ENCODE data around the gene ZNF880.
"Not testable (repeated sequence)": the region's sequence is repeated elsewhere in the genome, so short reads cannot be mapped to it uniquely, and the experiment has no call there.

Gene ZNF880

GRCh38 chr19:52369559-52370340 is at the start of gene ZNF880:
Gene ZNF880, plus strand, starts transcription at chr19:52369923. Its CDS starts 43 bp downstream, at chr19:52369966.
- peak; percentile 96 for DNase-seq

DNA sequence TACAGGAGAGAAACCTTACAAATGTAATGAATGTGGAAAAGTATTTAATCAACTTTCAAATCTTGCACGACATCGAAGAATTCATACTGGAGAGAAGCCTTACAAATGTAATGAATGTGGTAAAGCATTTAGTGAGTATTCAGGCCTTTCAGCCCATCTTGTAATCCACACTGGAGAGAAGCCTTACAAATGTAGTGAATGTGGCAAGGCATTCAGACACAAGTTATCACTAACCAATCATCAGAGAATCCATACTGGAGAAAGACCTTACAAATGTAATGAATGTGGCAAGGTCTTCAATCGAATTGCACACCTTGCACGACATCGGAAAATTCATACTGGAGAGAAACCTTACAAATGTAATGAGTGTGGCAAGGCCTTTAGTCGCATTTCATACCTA is 47.3 kb upstream of the ZNF880 start:
- DNase-seq, result no peak

- DNase-seq, result no peak
Measured at GRCh38 chr19:52331757-52332156, 38.0 kb upstream of the ZNF880 start.

- DNase-seq, result no peak
Measured at GRCh38 chr19:52335768-52336116, 34.0 kb upstream of the ZNF880 start.

GRCh38 chr19:52336117-52336790 is 33.5 kb upstream of the ZNF880 start, which contains the start of gene ZNF610:
Gene ZNF610, plus strand, starts transcription at chr19:52336243. Its CDS starts 12,930 bp downstream, at chr19:52349173.
- DNase-seq, result peak; percentile 95

DNA sequence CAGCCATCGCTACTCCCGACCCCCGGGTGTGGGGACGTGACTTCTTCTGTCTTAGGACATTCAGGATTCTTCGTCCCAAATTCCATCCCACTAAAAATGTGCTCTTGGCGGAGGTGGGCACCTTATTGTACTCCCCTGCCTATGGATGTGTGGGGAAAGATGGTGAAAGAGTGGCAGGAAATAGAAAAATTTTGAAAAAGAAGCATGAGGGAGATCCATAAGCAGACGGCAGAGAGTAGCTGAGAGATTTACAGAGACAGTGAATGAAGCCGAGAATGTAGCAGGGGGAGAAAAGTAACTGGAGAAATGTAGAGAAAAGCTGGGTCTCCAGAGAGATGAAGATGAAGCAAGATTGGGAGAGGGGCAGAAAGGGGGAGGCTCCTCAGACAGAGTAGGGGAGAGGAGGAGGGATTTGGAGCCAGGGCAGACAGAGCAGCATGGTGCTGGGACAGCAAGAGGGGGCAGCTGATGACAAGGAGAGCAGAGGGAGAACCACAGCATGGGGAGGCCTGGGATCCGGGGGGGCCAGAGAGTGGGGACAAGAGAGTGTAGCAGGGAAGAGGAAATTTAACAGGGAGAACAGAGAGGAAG is 32.8 kb upstream of the ZNF880 start:
- no peak for DNase-seq

GRCh38 chr19:52339022-52339421 is 30.7 kb upstream of the ZNF880 start:
- DNase-seq, result not testable (repeated sequence)

- peak; percentile 57 for DNase-seq
Measured at GRCh38 chr19:52343548-52343947, 26.2 kb upstream of the ZNF880 start.

GRCh38 chr19:52345162-52345561 is 24.6 kb upstream of the ZNF880 start:
- DNase-seq, result no peak

DNA sequence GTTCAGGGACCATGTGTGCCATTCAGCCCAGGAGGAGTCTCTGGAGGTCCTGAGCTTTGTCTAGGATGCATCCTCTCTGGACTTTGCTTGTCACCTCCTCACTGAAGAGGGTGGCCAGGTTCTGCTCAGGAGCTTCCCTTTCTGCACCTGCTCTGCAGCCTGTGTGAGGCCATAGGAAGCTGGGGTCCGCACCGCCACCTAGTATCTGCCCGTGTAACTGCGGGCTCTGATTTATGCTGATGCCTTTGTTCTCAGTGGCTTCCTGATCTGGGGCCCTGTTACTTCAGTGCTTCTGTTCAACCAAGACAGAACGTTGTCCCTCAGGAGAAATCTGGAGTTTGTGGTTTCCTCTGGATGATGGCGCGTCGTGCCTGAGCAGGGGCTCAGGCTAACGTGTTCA is 18.2 kb upstream of the ZNF880 start:
- DNase-seq, result no peak

DNA sequence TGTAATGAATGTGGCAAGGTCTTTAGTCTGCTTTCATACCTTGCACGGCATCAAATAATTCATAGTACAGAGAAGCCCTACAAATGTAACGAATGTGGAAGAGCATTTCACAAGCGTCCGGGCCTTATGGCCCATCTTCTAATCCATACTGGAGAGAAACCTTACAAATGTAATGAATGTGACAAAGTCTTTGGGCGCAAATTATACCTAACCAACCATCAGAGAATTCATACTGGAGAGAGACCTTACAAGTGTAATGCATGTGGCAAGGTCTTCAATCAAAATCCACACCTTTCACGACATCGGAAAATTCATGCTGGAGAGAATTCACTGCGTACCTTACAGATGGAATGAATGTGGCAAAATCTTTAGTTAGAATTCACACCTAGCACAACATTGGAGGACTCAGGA is 3.3 kb upstream of the ZNF880 start:
- no peak for DNase-seq

GRCh38 chr19:52370341-52370710 is 603 bp downstream of the ZNF880 start:
- no peak for DNase-seq

GRCh38 chr19:52391135-52391534 is 21.4 kb downstream of the ZNF880 start:
- DNase-seq, result no peak

GRCh38 chr19:52397310-52398080 is 27.8 kb downstream of the ZNF880 start, which contains the start of gene ZNF528:
Gene ZNF528, plus strand, starts transcription at chr19:52397849. Its CDS starts 4,165 bp downstream, at chr19:52402014.
- peak; percentile 98 for DNase-seq

DNA sequence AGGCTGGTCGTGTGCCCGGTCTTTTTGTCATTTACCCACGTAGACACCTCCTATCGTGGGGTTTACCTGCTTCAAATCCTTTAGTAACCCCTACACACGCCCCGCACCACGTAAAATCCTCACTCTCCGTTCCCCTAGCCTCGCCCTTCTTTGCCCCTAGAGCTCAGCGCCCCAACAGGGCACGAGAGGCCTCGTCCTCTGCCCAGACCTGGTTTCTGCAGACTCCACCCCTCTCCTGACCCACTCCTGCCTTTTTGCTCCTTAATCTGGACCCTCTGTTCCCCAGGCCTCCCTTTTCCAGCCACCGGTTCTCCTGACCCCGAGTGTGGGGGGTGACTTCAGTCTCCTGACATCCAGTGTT is 28.3 kb downstream of the ZNF880 start:
- DNase-seq, result peak; percentile 58

DNA sequence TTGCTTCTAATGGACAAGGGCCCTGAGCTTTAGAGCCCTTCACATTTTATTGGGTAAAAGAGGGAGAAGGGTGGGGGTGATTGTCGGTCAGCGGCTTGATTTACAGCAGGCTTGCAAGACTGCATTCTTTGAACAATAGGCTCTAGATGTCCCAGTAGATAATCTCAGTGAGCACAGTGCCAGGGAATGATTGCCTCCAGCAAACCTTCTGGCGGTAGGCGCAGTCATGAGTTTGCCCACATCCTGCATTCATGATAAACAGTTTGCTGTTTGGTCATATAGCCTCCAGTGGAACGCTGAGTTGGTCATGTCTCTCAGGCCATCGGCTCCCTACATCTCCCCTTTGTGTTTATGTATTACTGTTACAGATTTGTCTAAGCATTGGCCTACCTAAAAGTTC is 40.6 kb downstream of the ZNF880 start:
- no peak for DNase-seq

DNA sequence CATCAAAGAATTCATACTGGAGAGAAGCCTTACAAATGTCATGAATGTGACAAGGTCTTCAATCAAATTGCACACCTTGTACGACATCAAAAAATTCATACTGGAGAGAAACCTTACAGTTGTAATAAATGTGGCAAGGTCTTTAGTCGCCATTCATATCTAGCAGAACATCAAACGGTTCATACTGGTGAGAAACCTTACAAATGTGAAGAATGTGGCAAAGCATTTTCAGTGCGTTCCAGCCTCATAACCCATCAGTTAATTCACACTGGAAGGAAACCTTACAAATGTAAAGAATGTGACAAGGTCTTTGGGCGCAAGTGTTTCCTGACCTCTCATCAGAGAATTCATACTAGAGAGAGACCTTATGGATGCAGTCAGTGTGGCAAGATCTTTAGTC is 46.0 kb downstream of the ZNF880 start:
- no peak for DNase-seq

DNA sequence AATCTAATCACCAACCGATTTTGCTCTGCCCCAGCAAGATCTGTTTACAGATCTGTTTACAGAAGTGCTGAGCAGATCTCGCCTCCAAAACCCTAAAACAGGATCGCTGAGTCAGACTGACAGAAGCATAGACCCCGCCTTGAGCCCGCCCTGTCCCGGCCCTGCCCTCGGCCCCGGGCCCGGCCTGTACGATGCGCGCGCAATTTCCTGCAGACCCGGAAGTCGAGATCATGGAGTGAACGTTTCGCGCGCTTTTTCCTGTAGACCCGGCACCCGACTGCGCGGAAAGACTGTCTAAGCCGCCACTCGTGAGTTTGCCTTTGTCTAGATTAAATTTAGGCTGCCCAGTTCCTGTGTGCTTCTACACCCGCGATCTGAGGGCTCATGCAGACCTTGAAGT is 59.2 kb downstream of the ZNF880 start, which contains the start of gene ZNF534:
ZNF534 (plus strand) TSS at position 212 of the 400 bp plus-strand sequence. CDS start 2,327 bp downstream, outside the sequence.
- DNase-seq, result no peak

Data from activated CD8-positive, alpha-beta memory T cell treated with anti-CD3 and anti-CD28 coated beads, Interleukin-2, amount 50 U/mL, for 48 hours (primary cell).